Gastroesophageal sphincter (tissue), 4 donors: ENCODE results near the gene NTN5. TPM values are rescaled to one million over a fixed set of nuclear protein-coding genes. Genes with fewer than 3 reads are reported as not detected.

Experiments
- ATAC-seq: fragments of 150-250 bp; one replicate; pipeline ENCODE4 v1.9.1; 2016; ENCODE audit warnings: mild to moderate bottlenecking, moderate library complexity
- H3K27ac ChIP-seq, 4 donors: fragments of 200-600 bp; sonication (generic) in 3 of 4; 1 replicate in 3 of 4; 2 replicates in 1 of 4; pipeline ENCODE4 v1.5.1; 2016 to 2019
- H3K27me3 ChIP-seq: fragments of 200-600 bp; sonication (generic); one replicate; pipeline ENCODE4 v1.5.1; 2019
- H3K36me3 ChIP-seq, 2 donors: fragments of 200-600 bp; sonication (generic); one replicate each; pipeline ENCODE4 v1.5.1; 2019; ENCODE audit warnings: control low read depth in 1 of 2
- H3K4me1 ChIP-seq, 3 donors: fragments of 200-600 bp; sonication (generic); 1 replicate in 2 of 3; 2 replicates in 1 of 3; pipeline ENCODE4 v1.5.1; 2016 to 2019; ENCODE audit warnings: control low read depth in 2 of 3
- H3K4me3 ChIP-seq, 2 donors: fragments of 200-600 bp; sonication (generic); one replicate each; pipeline ENCODE4 v1.5.1; 2019; ENCODE audit warnings: mild to moderate bottlenecking in 1 of 2, moderate library complexity in 1 of 2
- H3K9me3 ChIP-seq, 3 donors: fragments of 200-600 bp; sonication (generic); one replicate each; pipeline ENCODE4 v1.5.1; 2017 to 2019; ENCODE audit warnings: control low read depth in 2 of 3
- EP300 ChIP-seq: sonication (generic); formaldehyde crosslinking; IDR thresholded peaks from one replicate; pipeline ENCODE4 v1.6.1; 2017; ENCODE audit warnings: antibody characterized with exemption, mild to moderate bottlenecking
- POLR2A ChIP-seq, 2 donors: fragments of 450-650 bp; IDR thresholded peaks; one replicate each; pipeline ENCODE4 v1.6.1; 2017; ENCODE audit warnings: antibody characterized with exemption in 2 of 2, mild to moderate bottlenecking in 2 of 2, moderate library complexity in 1 of 2
- POLR2AphosphoS5 ChIP-seq: sonication (generic); formaldehyde crosslinking; IDR thresholded peaks from one replicate; pipeline ENCODE4 v1.6.1; 2017; ENCODE audit warnings: antibody characterized with exemption
- WGBS, 2 donors: methylation state at CpG; one replicate each; pipeline ENCODE4 v1.1.5; 2018; ENCODE audit warnings: low coverage in 1 of 2; 5-methylcytosine and 5-hydroxymethylcytosine counted together
- total RNA-seq, 4 donors: library from RNA; depleted of rRNA; stranded (reverse); fragments of >200 nt; gene quantifications; one replicate each; pipeline ENCODE4 v1.1.0, GENCODE V29; 2016
- TF ChIP-seq, protein P1 (sequence below), 4 experiments: fragments of 200-600 bp in 2 of 4; fragments of 450-650 bp in 2 of 4; sonication (generic) in 1 of 4; IDR thresholded peaks; one replicate each; pipeline ENCODE4 v1.5.1; 2017 to 2019; ENCODE audit warnings: antibody characterized with exemption in 4 of 4, mild to moderate bottlenecking in 2 of 4, moderate library complexity in 2 of 4

The NTN5 gene
- total RNA-seq, 4 donors from 2014 or later, result 0.78 to 2.3 (median 1.1) TPM; not detected in 1

DNA sequence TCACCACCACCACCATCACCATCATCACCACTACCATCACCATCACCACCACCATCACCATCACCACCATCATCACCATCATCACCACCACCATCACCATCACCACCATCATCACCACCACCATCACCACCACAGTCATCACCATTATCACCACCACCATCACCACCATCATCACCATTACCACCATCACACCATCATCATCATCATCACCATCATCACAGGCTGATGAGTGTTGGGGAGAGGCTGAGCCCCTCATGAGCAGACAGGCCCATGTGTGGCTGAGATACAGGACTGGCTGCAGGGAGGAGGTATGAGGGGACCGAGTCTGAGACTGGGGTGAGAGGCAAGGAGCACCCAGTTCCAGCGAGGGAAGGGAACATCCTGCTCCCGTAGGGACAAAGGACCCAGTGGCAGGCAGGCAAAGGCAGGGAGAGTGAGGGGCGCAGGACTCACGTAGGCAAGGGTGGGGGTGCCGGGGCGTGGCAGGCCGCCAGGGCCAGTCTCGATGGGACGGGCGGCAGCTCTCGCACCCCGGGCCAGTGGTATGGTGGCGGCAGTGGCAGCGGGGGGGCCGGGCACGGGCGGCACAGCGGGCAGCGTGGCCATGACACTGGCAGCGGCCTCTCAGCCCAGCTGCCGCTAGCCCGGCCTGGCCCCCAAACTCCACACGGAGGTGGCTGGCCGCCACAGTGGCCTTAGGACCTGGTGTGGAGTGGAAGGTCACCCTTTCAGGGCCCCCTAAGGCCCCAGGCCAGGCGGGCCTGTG, 2.7 kb downstream of the NTN5 start:
- H3K27ac ChIP-seq, result no peak overlapping the region

DNA sequence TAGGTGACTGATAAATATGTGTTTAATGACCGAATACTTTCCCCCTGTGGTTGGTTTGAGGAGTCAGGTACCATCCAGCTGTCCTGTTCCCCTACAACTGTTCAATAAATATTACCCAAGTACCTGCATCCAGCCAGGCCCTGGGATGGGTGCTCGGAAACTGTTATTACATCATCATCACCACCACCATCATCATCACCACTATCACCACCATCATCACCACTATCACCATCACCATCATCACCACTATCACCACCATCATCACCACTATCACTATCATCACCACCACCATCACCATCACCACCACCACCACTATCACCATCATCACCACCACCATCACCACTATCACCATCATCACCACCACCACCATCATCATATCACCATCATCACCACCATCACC, 4.1 kb downstream of the NTN5 start:
- Histone ChIP-seq H3K4me1 (no peaks in the 10 kb centered on the region), H3K9me3 (no peaks in the 10 kb centered on the region), H3K36me3 (no peaks in the 10 kb centered on the region), H3K4me3 (no peak overlapping the region), H3K27ac (no peak overlapping the region), H3K27me3 (no peaks in the 10 kb centered on the region)
- WGBS, 2 donors, result 90 to 100% methylated on average over 2 of the region's 2 CpGs
- TF ChIP-seq, protein P1, sequence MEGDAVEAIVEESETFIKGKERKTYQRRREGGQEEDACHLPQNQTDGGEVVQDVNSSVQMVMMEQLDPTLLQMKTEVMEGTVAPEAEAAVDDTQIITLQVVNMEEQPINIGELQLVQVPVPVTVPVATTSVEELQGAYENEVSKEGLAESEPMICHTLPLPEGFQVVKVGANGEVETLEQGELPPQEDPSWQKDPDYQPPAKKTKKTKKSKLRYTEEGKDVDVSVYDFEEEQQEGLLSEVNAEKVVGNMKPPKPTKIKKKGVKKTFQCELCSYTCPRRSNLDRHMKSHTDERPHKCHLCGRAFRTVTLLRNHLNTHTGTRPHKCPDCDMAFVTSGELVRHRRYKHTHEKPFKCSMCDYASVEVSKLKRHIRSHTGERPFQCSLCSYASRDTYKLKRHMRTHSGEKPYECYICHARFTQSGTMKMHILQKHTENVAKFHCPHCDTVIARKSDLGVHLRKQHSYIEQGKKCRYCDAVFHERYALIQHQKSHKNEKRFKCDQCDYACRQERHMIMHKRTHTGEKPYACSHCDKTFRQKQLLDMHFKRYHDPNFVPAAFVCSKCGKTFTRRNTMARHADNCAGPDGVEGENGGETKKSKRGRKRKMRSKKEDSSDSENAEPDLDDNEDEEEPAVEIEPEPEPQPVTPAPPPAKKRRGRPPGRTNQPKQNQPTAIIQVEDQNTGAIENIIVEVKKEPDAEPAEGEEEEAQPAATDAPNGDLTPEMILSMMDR (IDR thresholded peaks at IDR 0.05), result no peak
- TF ChIP-seq EP300 (no peak), POLR2A (IDR thresholded peaks at IDR 0.05) (no peak), POLR2AphosphoS5 (no peak)
- ATAC-seq, result no peak

More for the DNA sequence above, 2.7 kb downstream of the NTN5 start:
- TF ChIP-seq, protein P1 (IDR thresholded peaks at IDR 0.05), result no peak
- no peak for TF ChIP-seq POLR2A (IDR thresholded peaks at IDR 0.05)
- TF ChIP-seq POLR2AphosphoS5, result no peak
- TF ChIP-seq EP300, result no peak
- ATAC-seq, result no peak
- peaks cover 0 to 2% (median 1%) of the 10 kb centered on the region in 3 donors for H3K4me1 ChIP-seq
- no peak overlapping the region for H3K4me3 ChIP-seq
- no peaks in the 10 kb centered on the region for H3K27me3 ChIP-seq
- 75 to 100% methylated on average over 2 to 6 of the region's 26 CpGs for WGBS, 2 donors
- H3K36me3 ChIP-seq, result no peaks in the 10 kb centered on the region
- H3K9me3 ChIP-seq, result no peaks in the 10 kb centered on the region

DNA sequence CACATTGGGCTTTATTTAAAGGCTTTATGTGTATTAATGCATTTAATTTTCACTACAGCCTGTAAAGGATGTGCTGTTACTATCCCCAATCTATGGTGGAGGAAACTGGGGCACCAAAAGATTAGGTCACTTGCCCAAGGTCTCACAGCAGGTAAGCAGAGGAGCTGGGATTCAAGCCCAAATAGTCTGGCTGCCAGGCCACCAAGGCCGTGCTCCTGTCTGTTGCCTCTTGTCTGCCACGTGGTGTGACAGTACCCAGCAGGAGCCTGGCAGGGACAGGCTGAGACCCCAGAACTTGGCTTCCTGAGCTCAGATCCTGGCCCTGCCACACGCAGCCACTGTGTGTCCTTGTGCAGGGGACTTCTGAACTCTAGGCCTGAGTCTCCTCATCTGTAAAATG, 4.5 kb downstream of the NTN5 start:
- no peak for ATAC-seq
- Histone ChIP-seq H3K36me3 (no peaks in the 10 kb centered on the region), H3K27me3 (no peaks in the 10 kb centered on the region), H3K9me3 (no peaks in the 10 kb centered on the region), H3K4me3 (no peak overlapping the region), H3K4me1 (no peaks in the 10 kb centered on the region), H3K27ac (no peak overlapping the region)
- WGBS, 2 donors, result 100% methylated on average over 1 of the region's 3 CpGs
- TF ChIP-seq POLR2AphosphoS5 (no peak), EP300 (no peak), POLR2A (IDR thresholded peaks at IDR 0.05) (no peak)
- TF ChIP-seq, protein P1 (IDR thresholded peaks at IDR 0.05), result no peak

DNA sequence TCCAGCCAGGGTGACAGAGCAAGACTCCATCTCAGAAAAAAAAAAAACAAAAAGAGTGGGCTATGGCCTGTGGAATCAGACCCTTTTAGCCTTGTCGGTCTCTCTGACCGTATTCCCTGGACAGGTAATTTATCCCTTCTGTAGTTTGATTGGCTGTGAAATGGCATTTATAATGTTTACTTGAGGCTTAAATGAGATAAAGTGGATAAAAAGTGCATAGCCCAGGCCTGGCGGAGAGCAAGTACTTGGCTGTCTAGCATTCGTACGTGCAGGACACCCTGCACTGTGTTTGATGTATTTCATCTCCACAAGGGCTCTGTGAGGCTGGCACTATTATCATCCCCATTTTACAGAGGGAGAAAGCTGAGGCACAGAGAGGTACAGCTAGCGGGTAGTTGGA, 7.0 kb downstream of the NTN5 start:
- no peak for ATAC-seq
- H3K4me3 ChIP-seq, result no peak overlapping the region
- WGBS, 2 donors, result 74 to 91% methylated on average over 5 of the region's 6 CpGs
- H3K27me3 ChIP-seq, result no peaks in the 10 kb centered on the region
- H3K27ac ChIP-seq, result no peak overlapping the region
- no peaks in the 10 kb centered on the region for H3K9me3 ChIP-seq
- no peaks in the 10 kb centered on the region for H3K36me3 ChIP-seq
- TF ChIP-seq, protein P1 (IDR thresholded peaks at IDR 0.05), result no peak
- TF ChIP-seq POLR2A (IDR thresholded peaks at IDR 0.05) (no peak), EP300 (no peak), POLR2AphosphoS5 (no peak)
- H3K4me1 ChIP-seq, result peaks cover 0 to 6% (median 0%) of the 10 kb centered on the region in 3 donors

DNA sequence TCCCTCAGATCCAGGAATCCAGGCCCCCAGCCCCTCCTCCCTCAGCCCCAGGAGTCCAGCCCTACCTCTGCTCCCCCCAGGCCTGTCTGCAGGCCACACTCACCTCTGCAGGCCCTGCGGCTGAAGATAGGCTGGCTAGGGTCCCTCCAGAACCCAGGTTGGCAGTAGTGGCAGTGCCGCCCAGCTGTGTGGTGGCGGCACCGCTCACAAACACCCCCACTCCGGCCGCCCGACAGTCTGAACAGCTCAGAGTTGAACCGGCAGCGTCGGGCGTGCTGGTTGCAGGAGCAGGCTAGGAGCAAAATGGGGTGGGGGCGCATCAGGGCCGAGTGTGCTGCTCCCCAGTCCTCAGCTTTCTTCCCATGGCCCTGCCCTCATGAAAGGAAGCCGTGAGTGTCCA, 8.3 kb downstream of the NTN5 start:
- H3K9me3 ChIP-seq, result no peaks in the 10 kb centered on the region
- no peak overlapping the region for H3K27ac ChIP-seq
- WGBS, 2 donors, result 80% methylated on average over 3 of the region's 14 CpGs; no CpG with 5 or more reads in 1 of the 2 donors
- H3K4me1 ChIP-seq, result peaks cover 0 to 12% (median 0%) of the 10 kb centered on the region in 3 donors
- H3K27me3 ChIP-seq, result no peaks in the 10 kb centered on the region
- TF ChIP-seq POLR2AphosphoS5 (no peak), EP300 (no peak), POLR2A (IDR thresholded peaks at IDR 0.05) (no peak)
- TF ChIP-seq, protein P1 (IDR thresholded peaks at IDR 0.05), result no peak
- no peak for ATAC-seq
- no peaks in the 10 kb centered on the region for H3K36me3 ChIP-seq
- no peak overlapping the region for H3K4me3 ChIP-seq
